ENCODE results near the gene CNRIP1. TPM values are rescaled to one million over a fixed set of nuclear protein-coding genes. Genes with fewer than 3 reads are reported as not detected.

Gene CNRIP1
- total RNA-seq, 1 experiment from 2014 or later = 11.4 TPM

DNA sequence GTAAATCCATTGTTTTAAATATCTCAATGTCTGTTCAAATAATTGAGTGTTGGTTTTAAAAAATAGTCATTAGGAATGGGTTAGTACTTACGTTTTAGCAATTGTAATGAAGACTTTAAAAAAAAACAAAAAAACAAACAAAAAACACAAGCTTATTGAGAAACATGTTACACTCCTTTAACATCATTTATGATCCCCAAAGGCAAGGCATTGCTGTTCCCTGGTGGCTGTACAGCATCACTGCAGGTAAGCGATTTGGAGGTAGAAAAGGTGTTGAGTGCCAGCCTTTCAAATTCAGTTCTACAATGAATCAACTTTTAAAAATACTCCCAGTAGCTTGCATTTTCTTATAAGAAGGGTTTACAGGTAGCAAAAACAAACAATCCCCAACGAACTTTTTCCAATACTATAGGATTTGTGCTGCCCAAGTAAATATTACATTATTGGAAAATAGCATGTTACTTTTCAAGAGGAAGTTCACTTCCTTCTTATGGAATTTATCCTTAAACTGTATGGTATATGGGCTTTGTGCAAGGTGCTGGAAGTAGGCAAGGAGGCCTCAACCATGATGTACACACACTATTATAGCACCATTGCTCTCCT lies 27.5 kb downstream of the CNRIP1 start:
- peak; percentile 30 for DNase-seq (ENCODE audit: low spot score)

DNA sequence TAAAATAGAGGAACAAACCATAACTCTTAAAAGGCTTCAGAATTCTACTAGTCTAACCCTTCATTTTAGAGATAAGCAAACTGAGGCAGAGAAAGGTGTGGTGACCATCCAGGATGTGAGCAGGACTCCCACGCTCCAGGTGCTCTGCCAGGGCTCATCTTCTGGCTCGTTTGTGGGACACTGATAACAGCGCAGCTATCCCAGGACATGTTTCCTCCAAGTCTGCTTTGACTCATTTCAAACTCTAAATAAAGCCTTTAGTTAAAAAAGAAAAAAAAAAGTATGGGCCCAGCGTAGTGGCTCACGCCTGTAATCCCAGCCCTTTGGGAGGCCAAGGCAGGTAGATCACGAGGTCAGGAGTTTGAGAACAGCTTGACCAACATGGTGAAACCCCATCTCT lies 28.4 kb downstream of the CNRIP1 start:
- no peak for DNase-seq (ENCODE audit: low spot score)

- DNase-seq (ENCODE audit: low spot score) = no peak
Observed at GRCh38 chr2:68290901-68291300, 28.8 kb downstream of the CNRIP1 start.

DNA sequence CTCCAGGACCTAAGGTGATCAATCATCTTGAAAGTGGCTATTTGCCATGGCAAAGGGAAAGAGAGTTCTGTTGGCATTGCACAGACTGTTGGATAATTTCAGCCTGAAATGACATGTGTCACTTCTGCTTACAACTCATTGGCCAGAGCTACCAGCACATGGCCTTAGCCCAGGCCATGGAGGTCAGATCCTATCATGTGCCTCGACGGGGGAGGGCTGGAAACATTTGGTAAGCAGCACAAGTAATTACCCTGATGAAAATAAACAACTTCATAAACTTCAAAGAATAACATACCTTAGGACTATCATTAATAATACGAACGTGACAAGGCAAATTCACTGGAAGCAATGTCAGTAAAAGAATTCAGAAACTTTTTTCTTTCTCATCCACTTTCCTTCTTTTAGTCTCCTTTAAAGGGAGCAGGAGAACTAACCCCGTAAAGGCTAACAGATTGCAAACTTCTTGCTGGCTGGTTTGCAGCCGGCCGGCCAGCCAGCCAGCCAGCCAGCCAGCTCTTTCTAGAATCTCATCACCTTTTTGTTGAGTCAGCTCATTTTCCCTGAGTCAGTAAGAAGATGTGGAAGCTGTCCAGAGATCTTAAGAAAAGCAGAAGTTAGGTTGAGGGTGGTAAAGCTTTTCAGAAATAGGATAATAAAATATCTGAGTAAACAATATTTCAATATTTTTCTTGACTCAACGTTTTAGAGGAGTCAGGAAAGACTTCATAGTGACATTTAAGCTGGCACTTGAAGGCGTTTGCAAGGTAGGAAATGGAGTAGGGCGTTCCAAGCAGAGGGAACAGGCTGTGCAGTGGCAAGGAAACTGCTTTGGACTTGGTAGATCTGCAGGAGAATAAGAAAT lies 31.9 kb downstream of the CNRIP1 start:
- no peak for DNase-seq (ENCODE audit: low spot score)

DNA sequence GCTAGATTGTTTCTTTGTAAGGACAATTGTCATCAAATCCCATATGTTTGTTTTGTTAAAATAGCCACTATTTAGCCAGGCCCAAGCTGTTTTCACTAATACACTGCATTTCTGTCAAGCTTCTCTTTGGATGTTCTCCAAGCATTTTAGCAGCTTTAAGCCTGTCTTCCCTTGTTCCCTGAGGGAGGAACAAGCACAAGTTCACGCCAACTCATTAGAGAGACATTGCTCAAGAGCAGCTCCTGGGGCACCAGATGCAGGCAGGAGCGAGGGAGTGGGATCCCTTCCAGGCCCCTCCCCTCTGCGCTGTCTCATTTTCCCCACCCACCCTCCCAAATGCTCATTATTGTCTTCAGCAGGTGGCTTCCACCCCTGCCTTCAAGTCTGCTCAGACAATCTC lies 34.9 kb downstream of the CNRIP1 start:
- DNase-seq (ENCODE audit: low spot score) = no peak

- no peak for DNase-seq (ENCODE audit: low spot score)
Observed at GRCh38 chr2:68283419-68283812, 36.3 kb downstream of the CNRIP1 start.

- DNase-seq (ENCODE audit: low spot score) = peak; percentile 27
Observed at GRCh38 chr2:68282811-68283418, 36.8 kb downstream of the CNRIP1 start.

- no peak for DNase-seq (ENCODE audit: low spot score)
Observed at GRCh38 chr2:68280796-68281195, 39.0 kb downstream of the CNRIP1 start.

- no peak for DNase-seq (ENCODE audit: low spot score)
Observed at GRCh38 chr2:68280348-68280747, 39.4 kb downstream of the CNRIP1 start.

DNA sequence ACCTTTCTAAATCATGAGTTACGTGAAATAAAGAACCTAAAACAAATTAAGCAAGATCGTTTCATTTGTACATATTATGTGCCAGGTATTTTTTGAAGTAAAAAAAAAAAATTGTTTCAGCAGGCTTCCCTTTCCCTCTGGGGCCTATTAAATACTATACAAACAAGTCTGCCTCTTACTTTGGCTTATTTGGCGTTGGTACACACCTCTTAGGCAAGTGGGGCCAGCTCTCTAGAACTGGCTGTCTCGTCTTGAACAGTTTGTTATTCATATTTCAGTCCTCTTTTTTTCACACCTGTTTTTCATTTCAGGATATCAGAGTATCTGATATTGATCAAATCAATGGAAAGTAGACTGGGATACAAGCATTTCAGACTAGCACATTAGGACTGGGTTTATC lies 40.1 kb downstream of the CNRIP1 start:
- no peak for DNase-seq (ENCODE audit: low spot score)

DNA sequence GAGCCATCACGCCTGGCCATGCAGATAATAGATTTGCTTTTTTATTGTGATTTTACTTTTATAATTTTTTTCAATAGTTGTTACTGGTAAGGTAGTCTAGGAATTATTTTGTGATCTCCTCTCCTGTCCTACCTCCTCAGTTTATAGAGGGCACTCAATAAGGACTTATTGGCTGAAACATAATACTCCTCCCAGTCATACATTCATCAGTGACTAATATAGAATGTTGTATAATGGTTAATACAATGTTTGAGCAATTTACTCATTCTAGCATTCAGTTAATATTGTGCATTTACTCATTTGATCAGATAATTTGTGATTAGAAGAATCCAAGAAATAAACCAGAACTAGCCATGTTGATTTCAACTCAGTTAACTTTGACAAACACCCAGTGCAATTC lies 41.6 kb downstream of the CNRIP1 start:
- DNase-seq (ENCODE audit: low spot score) = no peak

GRCh38 chr2:68274022-68274421 lies 45.7 kb downstream of the CNRIP1 start:
- DNase-seq (ENCODE audit: low spot score) = no peak

GRCh38 chr2:68272246-68272994 lies 47.3 kb downstream of the CNRIP1 start:
- no peak for DNase-seq (ENCODE audit: low spot score)

GRCh38 chr2:68266655-68267054 lies 53.1 kb downstream of the CNRIP1 start:
- no peak for DNase-seq (ENCODE audit: low spot score)

- no peak for DNase-seq (ENCODE audit: low spot score)
Observed at GRCh38 chr2:68263632-68264031, 56.1 kb downstream of the CNRIP1 start.

DNA sequence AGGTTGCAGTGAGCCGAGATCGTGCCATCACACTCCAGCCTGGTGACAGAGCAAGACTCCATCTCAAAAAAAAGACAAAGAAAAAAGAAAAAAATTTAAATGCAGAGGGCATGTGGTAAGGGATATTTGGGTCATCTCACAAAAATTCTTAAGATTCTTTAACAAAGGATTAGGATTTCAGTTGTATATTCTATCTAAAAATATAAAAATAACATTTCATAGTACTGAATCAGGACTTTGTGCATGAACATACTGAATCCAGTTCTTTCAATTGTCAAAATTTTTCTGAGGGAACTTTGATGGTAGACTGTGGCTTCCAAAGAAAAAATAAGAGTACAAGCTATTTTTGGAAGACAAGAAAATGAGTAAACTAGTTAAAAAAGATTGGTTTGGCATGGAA lies 60.9 kb downstream of the CNRIP1 start:
- DNase-seq (ENCODE audit: low spot score) = no peak

DNA sequence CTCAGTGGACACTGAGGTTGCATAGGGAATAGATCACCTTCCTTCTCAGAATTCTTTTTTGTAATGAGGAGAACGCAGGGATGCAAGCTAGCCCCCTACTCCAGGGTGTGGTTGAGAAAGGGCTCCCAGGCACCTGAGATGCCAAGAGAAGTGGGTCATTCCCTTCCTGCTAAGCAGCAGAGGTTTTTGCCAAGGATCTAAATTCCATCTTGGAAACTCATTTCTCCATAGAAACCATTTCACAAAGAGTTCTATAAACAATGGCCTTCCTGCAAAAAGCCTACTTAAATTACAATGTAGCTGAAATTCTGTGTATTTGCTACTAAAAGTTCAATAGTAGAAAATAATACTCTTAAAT lies 63.7 kb downstream of the CNRIP1 start:
- DNase-seq (ENCODE audit: low spot score) = no peak

DNA sequence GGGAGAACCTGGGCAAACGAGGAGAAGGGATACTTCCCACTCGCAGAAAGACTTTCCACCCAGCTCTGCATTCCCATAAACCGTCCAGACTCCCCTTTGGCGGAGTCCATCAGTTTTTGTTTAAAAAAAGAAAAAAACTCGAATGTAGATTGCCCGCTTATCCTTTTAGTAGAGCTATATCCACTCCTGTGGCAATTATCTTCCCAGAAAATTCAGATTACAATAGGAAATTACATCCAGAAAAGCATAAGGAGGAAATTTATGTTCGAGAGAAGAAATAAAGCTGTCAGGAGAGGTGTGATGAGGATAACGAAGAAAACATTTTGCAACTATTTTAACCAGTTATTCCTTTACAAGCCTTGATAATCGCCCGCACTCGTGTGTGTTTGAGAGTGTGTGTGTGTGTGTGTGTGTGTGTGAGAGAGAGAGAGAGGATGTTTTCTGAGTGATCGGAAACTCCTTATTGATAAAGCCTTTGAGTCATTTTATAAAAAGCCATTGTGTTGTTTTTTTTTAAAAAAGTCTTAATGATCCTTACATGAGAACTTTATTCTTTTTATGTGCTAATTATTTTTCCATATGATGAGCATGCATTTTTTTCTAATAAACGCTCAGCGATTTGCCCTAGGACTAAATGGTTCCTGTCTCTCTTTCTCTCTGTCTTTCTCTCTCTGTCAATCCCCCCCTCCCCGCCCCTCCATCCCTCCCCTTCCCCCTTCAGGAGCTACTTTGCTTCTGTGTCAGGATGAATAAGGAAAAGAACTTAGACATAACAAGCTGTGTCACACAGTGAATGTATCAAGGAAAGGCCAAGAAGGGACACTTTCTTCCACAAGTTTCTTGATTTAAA lies 66.3 kb downstream of the CNRIP1 start:
- DNase-seq (ENCODE audit: low spot score) = no peak

DNA sequence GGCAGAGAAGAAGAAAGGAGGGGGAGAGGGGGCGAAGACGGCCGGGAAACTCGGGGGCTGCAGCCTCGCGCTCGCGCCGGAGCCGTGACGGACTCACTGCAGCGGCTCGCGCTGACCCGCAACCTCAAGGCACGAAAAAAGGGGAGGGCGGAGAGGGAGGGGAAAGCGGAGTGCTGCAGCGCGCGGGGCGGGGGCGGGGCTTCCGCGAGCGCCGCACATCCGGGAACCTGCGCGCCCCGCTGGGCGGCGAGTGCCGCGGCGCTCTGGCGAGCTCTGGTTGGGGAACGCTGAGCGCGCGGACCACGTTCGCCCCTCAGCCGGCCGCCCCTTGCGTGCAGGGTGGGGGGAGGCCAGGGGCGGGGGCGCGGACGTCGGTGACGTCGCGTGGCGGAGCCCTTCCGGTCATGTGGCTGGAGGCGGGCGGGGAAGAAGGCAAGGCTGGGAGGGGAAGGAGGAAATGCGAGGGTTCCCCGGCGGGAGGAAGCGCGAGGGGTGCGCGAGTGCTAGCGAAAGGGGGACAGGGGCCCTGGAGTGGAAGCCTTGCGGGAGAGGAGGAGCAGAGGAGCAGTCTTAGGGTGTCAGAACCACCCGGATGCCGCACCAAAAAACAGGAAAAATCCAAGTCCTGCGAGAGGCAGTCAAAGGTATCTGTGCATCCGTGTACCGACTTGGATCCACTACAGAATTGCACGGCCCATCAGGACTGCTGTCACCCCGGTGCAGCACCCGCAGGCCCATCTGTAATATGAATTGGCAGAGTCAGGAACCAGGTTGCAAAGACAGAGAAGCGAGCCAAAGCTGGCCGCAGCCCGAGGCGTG lies 67.1 kb downstream of the CNRIP1 start, which contains the start of gene PPP3R1:
TSS of gene PPP3R1 (minus strand) at position 133 of the 819 bp plus-strand sequence. CDS start 405 bp downstream, outside the sequence.
- peak; percentile 87 for DNase-seq (ENCODE audit: low spot score)

- DNase-seq (ENCODE audit: low spot score) = no peak
Observed at GRCh38 chr2:68251855-68252399, 67.8 kb downstream of the CNRIP1 start.
